Neural cell (in vitro differentiated cells): ENCODE data around the gene CAMK1.

Source experiments
- CTCF ChIP-seq: fragments of 450-650 bp; IDR thresholded peaks from 2 replicates; pipeline ENCODE4 v1.5.1; 2014; ENCODE audit warnings: antibody characterized with exemption, mild to moderate bottlenecking, moderate library complexity; ENCODE audit not compliant: poor library complexity, severe bottlenecking
- EP300 ChIP-seq: fragments of 450-650 bp; conservative IDR thresholded peaks from 2 replicates; pipeline ENCODE4 v1.6.1; 2014; ENCODE audit warnings: antibody characterized with exemption, mild to moderate bottlenecking, moderate library complexity; ENCODE audit not compliant: poor library complexity, severe bottlenecking
- EZH2 ChIP-seq: fragments of 200-600, 300-800 bp; shearing (Covaris generic), sonication (generic); IDR thresholded peaks from 2 replicates; pipeline ENCODE4 v1.6.1; 2014; ENCODE audit warnings: antibody characterized with exemption, low read length, borderline replicate concordance, mild to moderate bottlenecking; ENCODE audit not compliant: insufficient read depth, poor library complexity, severe bottlenecking
- MXI1 ChIP-seq: fragments of 450-650 bp; conservative IDR thresholded peaks from 2 replicates; pipeline ENCODE4 v1.6.1; 2014; ENCODE audit warnings: antibody characterized with exemption, mild to moderate bottlenecking; ENCODE audit not compliant: poor library complexity, severe bottlenecking
- POLR2AphosphoS5 ChIP-seq: IDR thresholded peaks from 2 replicates; pipeline ENCODE4 v1.6.1; 2012
- REST ChIP-seq: IDR thresholded peaks from 2 replicates; pipeline ENCODE4 v1.6.1; 2012; ENCODE audit warnings: borderline replicate concordance
- SMC3 ChIP-seq: fragments of 450-650 bp; conservative IDR thresholded peaks from 2 replicates; pipeline ENCODE4 v1.6.1; 2014; ENCODE audit warnings: antibody characterized with exemption, mild to moderate bottlenecking, moderate library complexity; ENCODE audit not compliant: poor library complexity

- TF ChIP-seq POLR2AphosphoS5 (no peak), EZH2 (no peak), EP300 (no peak), CTCF (no peak), SMC3 (no peak), MXI1 (no peak), REST (no peak)
These were observed 42.0 kb downstream of the CAMK1 start for GRCh38 chr3:9727743-9728142.
